ENCODE results near the gene ZNF80. TPM values are rescaled to one million over a fixed set of nuclear protein-coding genes. Genes with fewer than 3 reads are reported as not detected.

The ZNF80 gene
- polyA plus RNA-seq, 2 of the 4 experiments (the other 2 are of a cell fraction): not detected

Other genes starting within 250 kb of the ZNF80 start
- 4.6 and 5.0 TPM in 2 replicates for gene CCDC191, start 181.1 kb downstream of the ZNF80 start, polyA plus RNA-seq (2011; rRNA removed)
- gene CCDC191, start 181.1 kb downstream of the ZNF80 start, polyA plus RNA-seq (2017; fragmentation: RNase III; extraction: RNeasy Plus Mini Kit Qiagen cat#74134 plus additional on column Dnase treatment): 2.3 to 3.0 TPM (median 2.5 TPM) in 3 replicates
- gene QTRT2, start 180.8 kb downstream of the ZNF80 start, polyA plus RNA-seq (2011; rRNA removed): 26.2 and 33.9 TPM in 2 replicates
- gene QTRT2, start 180.8 kb downstream of the ZNF80 start, polyA plus RNA-seq (2017; fragmentation: RNase III; extraction: RNeasy Plus Mini Kit Qiagen cat#74134 plus additional on column Dnase treatment): 23.5 to 26.8 TPM (median 23.8 TPM) in 3 replicates
- gene DRD3, start 58.5 kb downstream of the ZNF80 start, polyA plus RNA-seq (2011; rRNA removed): not detected in 2 replicates
- gene DRD3, start 58.5 kb downstream of the ZNF80 start, polyA plus RNA-seq (2017; fragmentation: RNase III; extraction: RNeasy Plus Mini Kit Qiagen cat#74134 plus additional on column Dnase treatment): not detected in 3 replicates
- not detected in 2 replicates for gene TIGIT, start 56.5 kb upstream of the ZNF80 start, polyA plus RNA-seq (2011; rRNA removed)
- gene TIGIT, start 56.5 kb upstream of the ZNF80 start, polyA plus RNA-seq (2017; fragmentation: RNase III; extraction: RNeasy Plus Mini Kit Qiagen cat#74134 plus additional on column Dnase treatment): not detected in 3 replicates